IPS-20b (cell line): Measurements from ENCODE around the gene OTUB1.
A peak's percentile ranks its signal among the peaks of the same experiment; 100 is the strongest.

Experiments used
- H3K27ac ChIP-seq: one replicate; pipeline ENCODE4 v1.5.1; 2013; ENCODE audit warnings: low read length
- H3K27me3 ChIP-seq: 2 replicates; pipeline ENCODE4 v1.6.1; 2013; ENCODE audit warnings: mild to moderate bottlenecking, low read length, inconsistent platforms; ENCODE audit not compliant: insufficient read depth
- H3K36me3 ChIP-seq: 2 replicates; pipeline ENCODE4 v1.6.1; 2013; ENCODE audit warnings: low read depth, mild to moderate bottlenecking, inconsistent platforms, low read length, moderate library complexity; ENCODE audit not compliant: insufficient read depth
- H3K4me1 ChIP-seq: 2 replicates; pipeline ENCODE4 v1.6.1; 2013; ENCODE audit warnings: mild to moderate bottlenecking, control low read depth, inconsistent platforms, low read length, moderate library complexity; ENCODE audit not compliant: insufficient read depth
- H3K4me3 ChIP-seq: 2 replicates; pipeline ENCODE4 v1.5.1; 2013; ENCODE audit warnings: mild to moderate bottlenecking, low read length, inconsistent platforms
- H3K9ac ChIP-seq: 2 replicates; pipeline ENCODE4 v1.6.1; 2013; ENCODE audit warnings: low read depth, mild to moderate bottlenecking, inconsistent platforms, low read length, moderate library complexity
- H3K9me3 ChIP-seq: 2 replicates; pipeline ENCODE4 v1.6.1; 2013; ENCODE audit warnings: mild to moderate bottlenecking, low read depth, low read length, inconsistent platforms; ENCODE audit not compliant: insufficient read depth

Gene OTUB1

GRCh38 chr11:64019106-64020037 is 33.1 kb downstream of the OTUB1 start:
- no peak overlapping the region for H3K27ac ChIP-seq
- H3K9ac ChIP-seq: no peak overlapping the region
- peaks cover 61% of the 10 kb centered on the region for H3K27me3 ChIP-seq
- H3K4me1 ChIP-seq: peaks cover 13% of the 10 kb centered on the region; the same call in 1 of the 2 replicates
- no peaks in the 10 kb centered on the region for H3K36me3 ChIP-seq
- H3K4me3 ChIP-seq: no peak overlapping the region
- H3K9me3 ChIP-seq: no peaks in the 10 kb centered on the region

- no peak overlapping the region for H3K9ac ChIP-seq
- no peak overlapping the region for H3K4me3 ChIP-seq
- H3K36me3 ChIP-seq: no peaks in the 10 kb centered on the region
- peaks cover 25% of the 10 kb centered on the region; the same call in 1 of the 2 replicates for H3K4me1 ChIP-seq
- H3K9me3 ChIP-seq: no peaks in the 10 kb centered on the region
- H3K27ac ChIP-seq: no peak overlapping the region
- H3K27me3 ChIP-seq: peaks cover 43% of the 10 kb centered on the region
These were observed 34.9 kb downstream of the OTUB1 start for GRCh38 chr11:64020976-64021756.

- H3K4me3 ChIP-seq: no peak overlapping the region
- peaks cover 42% of the 10 kb centered on the region for H3K27me3 ChIP-seq
- H3K9me3 ChIP-seq: no peaks in the 10 kb centered on the region
- H3K36me3 ChIP-seq: no peaks in the 10 kb centered on the region
- no peak overlapping the region for H3K27ac ChIP-seq
- no peak overlapping the region for H3K9ac ChIP-seq
- H3K4me1 ChIP-seq: peaks cover 25% of the 10 kb centered on the region; the same call in 1 of the 2 replicates
These were observed 35.5 kb downstream of the OTUB1 start for GRCh38 chr11:64021757-64022093.

GRCh38 chr11:64022125-64022784 is 36.0 kb downstream of the OTUB1 start:
- Histone ChIP-seq H3K4me3 (no peak overlapping the region), H3K36me3 (no peaks in the 10 kb centered on the region), H3K4me1 (peaks cover 25% of the 10 kb centered on the region; the same call in 1 of the 2 replicates), H3K27ac (no peak overlapping the region), H3K9me3 (no peaks in the 10 kb centered on the region), H3K27me3 (peaks cover 44% of the 10 kb centered on the region), H3K9ac (no peak overlapping the region)

- Histone ChIP-seq H3K4me3 (no peak overlapping the region; the same call in 1 of the 2 replicates), H3K36me3 (no peaks in the 10 kb centered on the region), H3K4me1 (peaks cover 40% of the 10 kb centered on the region; the same call in 1 of the 2 replicates), H3K9me3 (no peaks in the 10 kb centered on the region), H3K9ac (peak overlapping the region; percentile 31; the same call in 1 of the 2 replicates), H3K27me3 (peaks cover 46% of the 10 kb centered on the region), H3K27ac (no peak overlapping the region)
These were observed 37.8 kb downstream of the OTUB1 start for GRCh38 chr11:64023712-64024710.

- Histone ChIP-seq H3K4me3 (no peak overlapping the region), H3K4me1 (peaks cover 45% of the 10 kb centered on the region; the same call in 1 of the 2 replicates), H3K9ac (no peak overlapping the region; the same call in 1 of the 2 replicates), H3K27me3 (peaks cover 50% of the 10 kb centered on the region), H3K27ac (no peak overlapping the region), H3K9me3 (no peaks in the 10 kb centered on the region), H3K36me3 (no peaks in the 10 kb centered on the region)
These were observed 39.0 kb downstream of the OTUB1 start for GRCh38 chr11:64025205-64025604.

GRCh38 chr11:64026575-64027205 is 40.5 kb downstream of the OTUB1 start:
- H3K4me1 ChIP-seq: peaks cover 43% of the 10 kb centered on the region; the same call in 1 of the 2 replicates
- no peak overlapping the region for H3K9ac ChIP-seq
- H3K9me3 ChIP-seq: no peaks in the 10 kb centered on the region
- no peaks in the 10 kb centered on the region for H3K36me3 ChIP-seq
- H3K27ac ChIP-seq: no peak overlapping the region
- H3K27me3 ChIP-seq: peaks cover 53% of the 10 kb centered on the region
- H3K4me3 ChIP-seq: no peak overlapping the region

GRCh38 chr11:64027651-64028397 is 41.6 kb downstream of the OTUB1 start:
- Histone ChIP-seq H3K9me3 (no peaks in the 10 kb centered on the region), H3K27ac (no peak overlapping the region), H3K4me3 (peak overlapping the region; percentile 33; the same call in 1 of the 2 replicates), H3K9ac (no peak overlapping the region), H3K36me3 (no peaks in the 10 kb centered on the region), H3K27me3 (peaks cover 57% of the 10 kb centered on the region), H3K4me1 (peaks cover 36% of the 10 kb centered on the region; the same call in 1 of the 2 replicates)

- no peak overlapping the region for H3K27ac ChIP-seq
- H3K9ac ChIP-seq: no peak overlapping the region
- H3K4me3 ChIP-seq: peak overlapping the region; percentile 33; the same call in 1 of the 2 replicates
- H3K36me3 ChIP-seq: no peaks in the 10 kb centered on the region
- peaks cover 65% of the 10 kb centered on the region for H3K27me3 ChIP-seq
- peaks cover 36% of the 10 kb centered on the region; the same call in 1 of the 2 replicates for H3K4me1 ChIP-seq
- H3K9me3 ChIP-seq: no peaks in the 10 kb centered on the region
These were observed 42.3 kb downstream of the OTUB1 start for GRCh38 chr11:64028398-64029115.
